ENCODE measurements around the gene ARMC9.

DNA sequence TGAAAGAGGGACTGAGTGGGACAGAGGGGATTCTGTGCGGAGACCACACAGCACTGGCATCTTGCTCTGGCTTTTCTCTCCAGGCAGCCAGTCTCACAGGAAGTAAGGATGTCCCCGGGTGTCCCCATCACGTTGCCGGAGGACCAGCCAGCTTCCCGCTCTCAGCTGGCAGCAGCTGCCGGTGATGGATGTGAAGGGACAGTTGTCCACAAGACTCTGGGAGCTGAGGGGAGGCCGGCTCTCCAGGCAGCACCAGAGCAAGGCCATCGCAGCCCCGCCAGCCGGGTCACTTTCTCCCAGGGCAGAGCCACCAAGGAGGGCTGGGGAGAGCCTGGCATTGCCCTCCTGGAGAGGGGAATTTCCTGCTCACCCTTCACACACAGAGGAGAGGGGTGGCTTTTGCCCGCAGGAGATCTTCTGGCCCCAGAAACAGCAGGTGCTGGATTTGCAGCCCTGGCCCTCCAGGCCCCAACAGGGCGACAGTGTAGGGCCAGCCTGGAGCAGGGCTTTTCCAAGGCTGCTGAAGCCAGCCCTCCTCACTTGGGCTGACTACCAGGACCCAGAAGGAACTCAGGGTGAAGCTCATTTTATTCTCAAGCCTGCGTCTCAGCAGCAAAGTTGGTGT lies 173.1 kb downstream of the ARMC9 start:
- TF ChIP-seq PPARA (CRISPR knock-in tag; IDR thresholded peaks at IDR 0.05; ENCODE audit: borderline replicate concordance) (no peak), TCF4 (CRISPR knock-in tag; IDR thresholded peaks at IDR 0.05; ENCODE audit: borderline replicate concordance) (no peak), ZFP30 (CRISPR knock-in tag; IDR thresholded peaks at IDR 0.05) (no peak), GLIS3 (CRISPR knock-in tag; IDR thresholded peaks at IDR 0.05) (no peak), CSDC2 (CRISPR knock-in tag; IDR thresholded peaks at IDR 0.05) (no peak), TOX (CRISPR knock-in tag; IDR thresholded peaks at IDR 0.05; ENCODE audit: borderline replicate concordance) (no peak), ZFP3 (CRISPR knock-in tag; IDR thresholded peaks at IDR 0.05) (no peak), ARNTL (CRISPR knock-in tag; IDR thresholded peaks at IDR 0.05; ENCODE audit: borderline replicate concordance, low read depth) (no peak)
- TF ChIP-seq, protein P1, sequence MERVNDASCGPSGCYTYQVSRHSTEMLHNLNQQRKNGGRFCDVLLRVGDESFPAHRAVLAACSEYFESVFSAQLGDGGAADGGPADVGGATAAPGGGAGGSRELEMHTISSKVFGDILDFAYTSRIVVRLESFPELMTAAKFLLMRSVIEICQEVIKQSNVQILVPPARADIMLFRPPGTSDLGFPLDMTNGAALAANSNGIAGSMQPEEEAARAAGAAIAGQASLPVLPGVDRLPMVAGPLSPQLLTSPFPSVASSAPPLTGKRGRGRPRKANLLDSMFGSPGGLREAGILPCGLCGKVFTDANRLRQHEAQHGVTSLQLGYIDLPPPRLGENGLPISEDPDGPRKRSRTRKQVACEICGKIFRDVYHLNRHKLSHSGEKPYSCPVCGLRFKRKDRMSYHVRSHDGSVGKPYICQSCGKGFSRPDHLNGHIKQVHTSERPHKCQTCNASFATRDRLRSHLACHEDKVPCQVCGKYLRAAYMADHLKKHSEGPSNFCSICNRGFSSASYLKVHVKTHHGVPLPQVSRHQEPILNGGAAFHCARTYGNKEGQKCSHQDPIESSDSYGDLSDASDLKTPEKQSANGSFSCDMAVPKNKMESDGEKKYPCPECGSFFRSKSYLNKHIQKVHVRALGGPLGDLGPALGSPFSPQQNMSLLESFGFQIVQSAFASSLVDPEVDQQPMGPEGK (CRISPR knock-in tag; IDR thresholded peaks at IDR 0.05; ENCODE audit: borderline replicate concordance) = no peak
